Gastroesophageal sphincter (tissue), 3 donors: ENCODE measurements around the gene PRXL2B.

Source experiments
- CTCF ChIP-seq, 4 experiments: fragments of 200-600 bp in 2 of 4; fragments of 450-650 bp in 2 of 4; sonication (generic) in 1 of 4; IDR thresholded peaks; one replicate each; pipeline ENCODE4 v1.5.1; 2017 to 2019; ENCODE audit warnings: antibody characterized with exemption in 4 of 4, mild to moderate bottlenecking in 2 of 4, moderate library complexity in 2 of 4
- EP300 ChIP-seq: sonication (generic); formaldehyde crosslinking; IDR thresholded peaks from one replicate; pipeline ENCODE4 v1.6.1; 2017; ENCODE audit warnings: antibody characterized with exemption, mild to moderate bottlenecking

GRCh38 chr1:2639203-2639602 is 52.6 kb downstream of the PRXL2B start:
- no peak for TF ChIP-seq CTCF (IDR thresholded peaks at IDR 0.05)
- TF ChIP-seq EP300, result no peak
